Endothelial cell of coronary artery (primary cell): ENCODE results near the gene LSAMP. TPM values are rescaled to one million over a fixed set of nuclear protein-coding genes. Genes with fewer than 3 reads are reported as not detected.

Experiments used
- total RNA-seq: library from RNA; depleted of rRNA; stranded (reverse); fragments of >200 nt; gene quantifications from 2 replicates; pipeline ENCODE4 v1.2.3, GENCODE V29; 2014

LSAMP gene
- total RNA-seq, result under 0.01 TPM in 1 of 2 replicates, not detected in the other

GRCh38 chr3:116445311-116445841, at the start of gene LSAMP:
LSAMP (minus strand) TSS chr3:116445487.

